Activated CD4-positive, alpha-beta T cell treated with anti-CD3 and anti-CD28 coated beads, Interleukin-2, amount 50 U/mL, for 4 hours (primary cell): ENCODE measurements around the gene KRT17.
"Not testable (repeated sequence)": the region's sequence is repeated elsewhere in the genome, so short reads cannot be mapped to it uniquely, and the experiment has no call there.

Experiments
- DNase-seq, 2 experiments: peaks; one replicate each; pipeline ENCODE4 v3.0.0-alpha.2; 2020

KRT17 gene

DNA sequence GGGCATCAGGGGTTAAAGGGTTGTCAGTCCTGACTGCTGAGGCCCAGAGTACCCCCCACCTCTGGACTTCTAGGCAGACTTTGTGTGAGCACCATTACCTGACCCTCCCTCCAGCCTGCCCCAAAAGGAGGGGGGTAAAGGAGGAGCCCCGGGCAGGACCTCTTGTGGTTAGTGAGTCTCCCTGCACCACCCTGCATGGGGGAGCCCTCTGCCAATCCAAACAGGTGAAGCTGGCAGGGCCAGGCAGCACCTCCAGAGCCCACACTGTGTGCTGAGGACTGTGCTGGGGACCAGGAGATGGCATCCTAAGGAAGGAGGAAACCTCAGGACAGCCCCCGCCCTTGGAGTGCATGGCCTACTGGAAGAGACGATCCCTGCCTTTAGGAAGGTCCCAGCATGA lies 35.1 kb downstream of the KRT17 start:
- no peak for DNase-seq

DNA sequence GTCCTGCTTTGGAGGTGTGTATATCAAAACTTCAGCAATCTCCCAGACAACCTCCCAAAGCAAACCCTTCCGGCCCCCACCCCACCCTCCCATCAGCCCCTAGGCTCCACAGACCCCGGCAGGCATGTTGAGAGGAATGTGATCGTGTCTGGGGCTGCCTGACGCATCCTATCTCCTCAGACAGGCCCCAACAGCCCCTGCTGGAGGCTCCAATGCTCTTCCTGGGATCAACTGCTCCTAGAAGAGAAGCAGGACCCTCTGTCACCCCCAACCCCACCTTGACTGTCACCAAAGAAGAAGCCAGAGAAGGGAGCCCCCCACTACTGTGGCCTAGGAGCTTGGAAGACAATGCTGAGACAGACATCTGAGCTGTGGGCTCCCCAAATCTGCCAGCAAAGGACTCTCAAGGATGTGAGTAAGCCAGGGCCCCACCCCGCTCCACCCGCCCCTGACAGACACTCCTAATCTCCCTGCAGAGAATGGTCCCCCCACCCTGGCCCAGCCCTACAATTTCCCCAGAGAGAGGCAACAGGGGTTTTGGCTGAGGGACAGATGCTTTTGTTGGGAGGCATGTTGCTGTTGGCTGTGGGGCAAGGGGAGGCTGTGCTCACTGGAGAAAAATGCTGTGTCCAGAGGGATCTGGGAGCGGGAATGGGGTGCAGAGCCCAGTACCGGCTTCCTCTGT lies 36.1 kb downstream of the KRT17 start:
- DNase-seq: no peak

DNA sequence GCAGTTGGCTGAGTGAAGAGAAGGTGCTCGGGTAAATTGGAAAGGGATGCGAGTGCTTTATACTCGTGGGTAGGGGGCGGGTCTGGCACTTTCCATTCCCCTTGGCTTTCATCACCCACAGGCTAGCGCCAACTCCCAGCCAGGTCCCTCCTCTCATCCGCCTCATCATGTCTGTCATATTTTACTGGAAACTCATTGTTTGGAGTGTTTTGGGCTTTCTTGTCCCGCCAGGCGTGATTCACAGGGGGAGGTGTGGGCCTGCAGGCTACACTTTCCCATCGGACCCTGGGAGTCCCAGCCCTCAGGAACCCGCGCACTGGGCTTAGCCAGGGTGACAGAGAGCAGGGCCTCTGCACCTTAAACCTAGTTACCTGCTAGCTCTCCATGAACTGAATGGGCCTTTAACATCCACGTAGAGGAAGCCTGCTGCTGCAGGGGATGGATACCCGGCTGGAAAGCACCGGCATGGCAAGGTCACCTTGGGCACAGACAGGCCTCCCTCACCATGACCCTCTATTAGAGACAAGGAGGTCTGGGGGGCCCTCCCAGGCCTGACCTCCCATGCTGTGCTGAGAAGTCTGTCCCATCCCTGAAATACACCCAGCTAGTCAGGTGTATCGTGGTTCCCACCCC lies 37.4 kb downstream of the KRT17 start, which contains the start of gene KRT14:
KRT14 (minus strand) TSS at position 33 of the 633 bp plus-strand sequence. CDS start 61 bp downstream, outside the sequence.
- no peak for DNase-seq

DNA sequence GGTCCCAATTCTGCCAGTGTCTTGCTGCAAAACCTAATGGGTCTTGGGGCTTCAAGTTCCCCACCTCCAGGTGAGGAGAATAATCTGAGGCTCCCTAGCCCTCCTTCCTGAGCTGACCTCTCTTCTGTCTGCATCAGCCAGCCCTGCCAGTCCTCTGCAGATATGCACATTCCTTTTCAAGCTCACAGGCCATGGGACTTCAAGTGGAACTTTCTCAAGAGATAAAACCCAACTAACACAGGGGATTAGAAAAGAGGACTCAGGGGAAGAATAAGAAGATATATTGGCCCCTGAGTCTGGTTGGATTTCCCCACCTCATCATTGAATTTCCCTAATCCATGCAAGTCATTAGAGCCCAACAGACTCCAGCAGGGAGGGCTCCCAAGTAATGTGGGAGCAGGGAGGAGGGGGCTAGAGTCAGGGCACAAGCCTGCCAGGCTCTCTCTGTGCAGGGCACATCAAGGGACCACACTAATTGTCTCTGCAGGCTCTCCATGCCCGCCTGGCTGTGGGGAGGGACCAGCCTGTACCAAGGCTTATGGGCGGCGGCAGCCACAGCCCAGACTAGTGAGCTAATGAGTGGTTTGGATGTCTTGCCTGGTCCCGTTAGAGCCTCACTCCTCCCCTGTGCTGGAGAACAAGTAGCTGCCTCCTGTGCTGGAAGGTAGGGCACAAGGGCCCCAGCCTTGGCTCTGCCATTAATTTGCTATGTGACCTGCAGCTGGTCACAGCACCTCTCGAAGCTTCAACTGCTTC lies 38.9 kb downstream of the KRT17 start:
- DNase-seq: no peak

DNA sequence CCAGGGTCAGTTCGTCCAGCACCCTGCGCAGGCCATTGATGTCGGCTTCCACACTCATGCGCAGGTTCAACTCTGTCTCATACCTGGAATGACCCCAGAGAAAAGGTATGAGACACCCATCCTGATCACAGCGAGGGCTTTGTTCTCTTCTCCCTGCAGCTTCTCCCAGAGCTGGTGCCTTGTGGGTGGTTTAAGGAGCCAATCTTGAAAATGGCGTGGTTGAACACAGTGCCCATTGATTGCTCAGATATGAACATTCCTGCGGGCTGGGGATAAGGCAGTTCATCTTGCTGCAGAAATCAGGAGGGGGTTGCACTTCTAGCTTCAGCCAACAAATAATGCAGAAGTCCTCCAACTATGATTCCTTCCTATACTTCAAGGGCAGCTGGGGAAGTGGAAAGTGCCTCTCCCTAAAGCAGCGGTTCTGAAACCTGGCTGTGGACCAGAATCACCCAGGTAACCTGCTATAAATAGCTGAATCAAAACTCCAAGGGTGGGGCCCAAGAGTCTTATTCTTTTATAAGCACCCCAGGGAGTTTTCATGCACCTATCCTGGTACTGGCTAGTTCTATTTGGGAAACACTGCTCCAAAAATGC lies 39.9 kb downstream of the KRT17 start:
- not testable (repeated sequence) for DNase-seq

DNA sequence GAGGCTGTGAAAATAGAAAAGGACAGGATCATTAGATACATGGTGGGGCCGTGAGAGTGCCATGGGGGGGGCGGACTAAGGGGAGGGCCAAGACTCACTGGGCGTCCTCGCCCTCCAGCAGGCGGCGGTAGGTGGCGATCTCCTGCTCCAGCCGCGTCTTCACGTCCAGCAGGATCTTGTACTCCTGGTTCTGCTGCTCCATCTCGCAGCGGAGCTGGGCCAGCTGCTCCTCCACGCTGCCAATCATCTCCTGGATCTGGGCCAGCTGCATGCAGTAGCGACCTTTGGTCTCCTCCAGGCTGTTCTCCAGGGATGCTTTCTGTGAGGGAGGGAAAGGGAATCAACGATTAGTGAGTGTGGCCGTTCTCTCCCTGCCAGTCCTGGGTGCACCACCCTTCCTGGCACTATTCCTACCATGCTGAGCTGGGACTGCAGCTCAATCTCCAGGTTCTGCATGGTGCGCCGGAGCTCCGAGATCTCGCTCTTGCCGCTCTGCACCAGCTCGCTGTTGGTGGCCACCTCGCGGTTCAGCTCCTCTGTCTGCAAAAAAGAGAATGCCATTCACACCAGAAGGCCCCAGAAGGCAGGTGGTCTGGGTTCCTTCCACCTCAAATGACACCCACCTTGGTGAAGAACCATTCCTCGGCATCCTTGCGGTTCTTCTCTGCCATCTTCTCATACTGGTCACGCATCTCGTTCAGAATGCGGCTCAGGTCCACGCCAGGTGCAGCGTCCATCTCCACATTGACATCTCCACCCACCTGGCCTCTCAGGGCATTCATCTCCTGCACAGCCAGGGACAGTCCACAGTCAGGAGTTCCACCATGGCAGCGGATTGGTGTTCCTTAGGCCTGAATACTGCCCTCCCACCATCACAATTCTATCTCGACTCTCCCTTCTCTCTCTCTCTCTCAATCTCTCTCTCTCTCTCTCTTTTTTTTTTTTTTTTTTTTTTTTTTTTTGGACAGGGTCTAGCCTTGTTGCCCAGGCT lies 40.9 kb downstream of the KRT17 start:
- no peak for DNase-seq

DNA sequence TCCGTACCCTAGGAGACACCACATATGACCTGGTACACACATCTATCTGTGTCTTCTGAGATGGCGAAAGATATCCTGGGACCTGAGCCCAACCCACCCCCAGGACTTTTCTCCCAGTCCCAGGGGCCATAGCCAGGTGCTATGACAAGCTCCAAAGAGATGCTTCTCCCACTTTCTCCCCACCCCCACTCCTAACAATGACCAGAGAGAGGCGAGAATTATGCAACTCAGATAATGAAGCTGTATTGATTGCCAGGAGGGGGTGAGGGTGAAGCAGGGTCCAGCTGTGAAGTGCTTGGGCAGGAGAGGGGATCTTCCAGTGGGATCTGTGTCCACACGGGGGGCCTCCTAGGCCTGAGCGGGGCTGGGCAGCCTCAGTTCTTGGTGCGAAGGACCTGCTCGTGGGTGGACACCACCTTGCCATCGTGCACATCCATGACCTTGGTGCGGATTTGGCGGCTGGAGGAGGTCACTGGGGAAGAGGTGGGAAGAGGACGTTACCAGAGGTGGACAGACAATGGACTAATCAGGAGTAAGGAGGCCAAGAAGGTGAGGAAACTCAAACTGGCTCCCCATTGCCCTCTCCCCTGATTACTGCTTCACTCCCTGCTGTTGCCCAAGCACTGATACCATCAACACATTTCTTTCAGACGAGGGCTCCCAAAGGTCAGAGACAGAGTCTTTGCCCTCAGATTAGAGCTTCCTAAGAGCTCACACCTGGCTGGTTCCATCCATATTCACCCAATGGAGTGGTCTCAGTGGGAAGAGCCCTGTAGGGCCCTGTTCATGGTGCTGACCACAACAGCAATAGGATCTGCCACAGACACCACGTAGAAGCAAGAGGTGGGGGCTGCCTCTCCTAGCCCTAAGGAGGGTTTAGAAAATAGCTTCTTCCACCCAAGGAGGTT lies 42.1 kb downstream of the KRT17 start:
- DNase-seq: not testable (repeated sequence)

DNA sequence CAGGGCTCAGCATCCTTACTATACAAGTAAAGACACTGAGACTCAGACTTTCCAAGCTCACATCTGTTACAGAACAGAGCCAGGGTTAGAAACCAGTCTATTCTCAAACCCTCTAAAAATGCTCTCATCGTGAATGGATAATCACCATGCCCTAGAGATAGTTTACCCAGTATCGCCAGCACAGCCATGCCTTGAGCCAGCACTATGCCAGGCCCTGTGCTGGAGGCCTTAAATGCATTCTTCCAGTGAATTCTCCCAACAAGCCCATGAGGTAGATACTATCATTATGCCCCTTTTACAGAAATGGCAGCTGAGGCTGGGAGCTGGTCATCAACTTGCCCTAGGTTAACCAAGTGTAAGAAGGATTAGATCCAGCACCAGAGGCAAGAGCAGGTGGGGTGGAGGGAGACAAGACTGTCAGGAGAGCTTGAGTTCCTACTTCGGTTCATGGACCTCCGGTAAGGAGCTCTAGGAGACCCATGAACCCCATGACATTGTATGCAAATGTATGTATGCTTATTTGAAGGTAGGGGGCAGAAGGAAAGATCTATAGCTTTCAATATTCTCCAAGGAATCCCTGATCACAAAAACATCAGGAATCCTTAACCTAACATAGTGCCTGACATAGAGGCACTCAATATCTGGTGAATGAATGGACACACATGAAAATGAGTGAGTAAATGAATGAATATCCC lies 42.9 kb downstream of the KRT17 start:
- no peak for DNase-seq

DNA sequence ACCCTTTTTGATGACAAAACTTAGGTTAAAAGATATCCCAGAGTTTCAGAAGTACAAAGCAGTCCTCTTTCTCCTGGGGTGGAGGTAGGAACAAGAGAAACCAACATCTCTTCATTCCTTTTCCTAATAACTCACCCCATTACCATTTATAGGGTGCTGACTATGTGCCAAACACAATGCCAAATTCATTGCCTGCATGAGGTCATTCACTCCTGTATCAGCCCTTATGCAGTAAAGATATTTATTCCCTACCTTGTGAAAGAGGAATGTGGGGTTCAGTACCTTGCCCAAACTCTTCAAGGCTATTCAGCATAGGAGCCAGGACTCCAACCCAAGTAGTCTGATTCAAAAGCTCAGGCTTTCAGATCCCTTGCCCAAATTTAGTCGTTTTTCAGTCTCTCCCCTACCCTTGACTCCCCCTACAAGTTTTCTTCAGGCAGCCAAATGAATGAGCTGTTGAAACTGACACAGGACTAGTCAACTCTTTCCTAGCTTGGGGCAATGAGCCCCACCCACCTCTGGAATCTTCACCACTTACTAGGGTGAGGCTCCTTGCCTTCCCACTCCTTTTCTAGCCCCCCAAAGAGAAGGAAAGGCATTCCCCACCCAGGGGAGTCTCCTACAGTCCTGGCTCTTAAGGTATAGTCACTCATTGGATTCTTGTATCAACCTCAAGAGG lies 43.5 kb downstream of the KRT17 start:
- DNase-seq: no peak

DNA sequence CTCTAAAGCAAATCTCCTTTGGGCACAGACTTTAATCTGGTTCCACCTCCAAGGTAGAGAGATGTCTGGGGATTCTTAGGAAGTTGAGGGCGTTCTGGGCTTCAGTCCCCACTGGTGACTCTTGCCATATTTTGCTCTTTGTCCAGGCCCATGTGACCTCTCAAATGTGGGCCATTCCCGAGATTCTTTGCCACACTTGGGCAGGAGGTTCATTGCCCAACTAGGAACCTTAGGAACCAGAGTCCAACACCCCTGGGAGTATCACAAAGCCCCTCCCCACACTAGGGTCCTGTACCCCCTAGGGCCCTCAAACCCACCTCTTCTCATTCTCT lies 44.2 kb downstream of the KRT17 start:
- DNase-seq: no peak

DNA sequence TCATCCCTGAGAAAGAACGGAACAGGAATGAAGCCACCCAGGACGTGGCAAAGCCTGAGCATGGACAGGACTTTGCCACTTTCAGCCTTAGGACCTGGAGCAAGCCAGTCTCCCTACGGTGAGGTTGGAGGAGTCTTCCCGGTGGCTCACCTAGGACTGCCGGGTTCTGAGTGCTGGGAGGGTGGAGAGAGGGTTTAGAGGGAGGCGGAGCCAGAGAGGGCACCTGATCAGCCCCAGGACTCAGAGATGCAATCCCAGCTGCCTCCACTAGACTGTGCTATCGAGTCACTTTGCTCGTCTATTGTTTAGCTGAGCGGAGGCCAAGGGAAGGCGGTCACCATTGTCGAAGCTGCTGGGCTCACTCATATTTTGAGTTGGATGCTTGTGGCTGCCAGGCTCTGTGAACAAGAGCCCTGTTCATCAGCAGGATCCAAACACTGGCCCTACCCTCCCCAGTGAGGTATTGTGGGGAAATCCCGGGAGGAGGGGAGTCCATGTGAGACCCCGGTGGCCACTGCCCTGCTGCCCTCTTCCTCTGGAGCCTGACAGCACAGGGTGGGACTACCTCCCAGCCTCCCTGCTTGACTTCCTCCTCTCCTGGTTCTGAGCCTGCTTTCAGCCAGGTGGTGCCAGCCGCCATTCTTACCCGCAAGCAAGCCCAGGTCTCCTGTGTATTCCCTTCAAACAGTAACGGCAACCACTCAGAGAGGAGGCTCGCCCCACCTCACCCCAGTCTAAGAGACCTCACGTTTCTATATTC lies 44.7 kb downstream of the KRT17 start:
- peak; percentile 48 to 49 for DNase-seq

DNA sequence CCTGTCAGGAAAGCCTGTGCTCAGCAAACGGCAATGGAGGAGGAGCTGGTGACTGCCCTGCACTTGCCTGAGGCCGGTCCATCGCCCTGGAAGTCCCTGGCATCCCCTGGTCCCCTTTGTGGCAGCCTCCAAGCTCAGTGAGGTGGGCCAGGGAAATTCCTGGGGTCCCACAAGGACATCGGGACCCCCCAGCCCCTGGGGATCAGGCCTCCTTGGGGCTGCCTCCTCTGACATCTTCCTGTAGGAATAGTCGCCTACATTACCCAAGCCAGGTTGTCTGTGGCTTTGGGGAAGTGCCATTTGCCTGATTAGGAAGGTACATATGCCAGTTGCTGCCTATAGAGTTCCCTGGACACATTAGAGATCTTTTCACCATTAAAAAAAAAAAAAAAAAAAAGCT lies 45.4 kb downstream of the KRT17 start:
- DNase-seq: no peak

DNA sequence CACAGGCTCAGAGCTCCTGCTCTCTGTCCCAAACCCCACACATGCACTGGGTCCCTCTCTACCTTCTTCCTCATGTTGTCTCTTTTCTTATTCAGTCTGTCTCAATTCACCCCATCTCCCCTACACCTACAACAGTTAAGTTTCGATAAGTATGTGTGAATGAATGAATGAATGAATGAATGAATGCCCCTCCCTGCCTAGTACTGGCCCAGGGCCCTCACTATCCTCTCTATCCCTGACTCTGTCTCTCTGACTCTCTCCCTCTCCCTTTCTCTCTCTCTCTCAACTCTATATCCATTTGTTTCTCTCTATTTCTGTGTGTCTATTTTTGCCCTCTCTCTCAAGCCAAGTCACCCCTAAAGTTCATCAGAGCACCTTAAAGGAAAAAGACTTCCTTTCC lies 45.8 kb downstream of the KRT17 start:
- no peak for DNase-seq

DNA sequence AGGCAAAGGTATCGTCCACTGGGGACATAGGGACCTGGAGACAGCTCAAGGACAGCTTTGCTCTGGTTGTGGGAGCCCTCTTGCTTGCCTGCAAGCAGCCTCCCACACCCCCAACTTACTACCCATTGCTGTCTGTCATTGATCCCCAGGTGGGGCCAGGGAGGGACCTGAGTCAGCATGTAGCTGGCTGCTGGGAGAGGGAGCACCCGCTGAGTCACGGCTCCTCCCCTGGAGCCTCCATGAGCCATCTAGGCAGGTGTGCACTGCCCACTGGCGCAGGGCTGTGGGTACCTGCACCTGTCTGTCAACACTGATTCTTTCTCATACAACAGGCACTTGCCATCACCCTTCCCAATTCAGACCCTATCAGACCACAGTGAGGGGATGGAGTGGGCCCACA lies 47.6 kb downstream of the KRT17 start:
- not testable (repeated sequence) for DNase-seq

DNA sequence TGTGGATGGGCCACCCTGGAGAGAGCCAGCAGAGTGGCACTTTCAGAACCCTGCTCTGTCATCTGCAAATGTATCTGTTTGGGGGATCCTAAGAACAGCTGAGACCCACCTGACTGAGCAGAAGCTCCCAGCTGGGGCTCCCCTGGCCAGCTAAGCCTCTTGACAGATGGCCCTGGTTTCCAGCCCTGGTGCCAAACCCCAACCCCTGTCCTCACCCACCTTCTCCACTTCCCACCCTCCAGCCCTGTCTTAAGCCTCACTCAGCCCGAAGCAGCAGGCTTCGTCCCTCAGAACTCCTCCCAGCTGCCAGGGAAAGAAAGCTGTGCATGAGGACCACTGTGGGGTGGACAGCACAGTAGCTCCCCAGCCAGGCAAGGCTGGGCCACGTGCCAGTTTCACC lies 49.0 kb downstream of the KRT17 start:
- no peak for DNase-seq

DNA sequence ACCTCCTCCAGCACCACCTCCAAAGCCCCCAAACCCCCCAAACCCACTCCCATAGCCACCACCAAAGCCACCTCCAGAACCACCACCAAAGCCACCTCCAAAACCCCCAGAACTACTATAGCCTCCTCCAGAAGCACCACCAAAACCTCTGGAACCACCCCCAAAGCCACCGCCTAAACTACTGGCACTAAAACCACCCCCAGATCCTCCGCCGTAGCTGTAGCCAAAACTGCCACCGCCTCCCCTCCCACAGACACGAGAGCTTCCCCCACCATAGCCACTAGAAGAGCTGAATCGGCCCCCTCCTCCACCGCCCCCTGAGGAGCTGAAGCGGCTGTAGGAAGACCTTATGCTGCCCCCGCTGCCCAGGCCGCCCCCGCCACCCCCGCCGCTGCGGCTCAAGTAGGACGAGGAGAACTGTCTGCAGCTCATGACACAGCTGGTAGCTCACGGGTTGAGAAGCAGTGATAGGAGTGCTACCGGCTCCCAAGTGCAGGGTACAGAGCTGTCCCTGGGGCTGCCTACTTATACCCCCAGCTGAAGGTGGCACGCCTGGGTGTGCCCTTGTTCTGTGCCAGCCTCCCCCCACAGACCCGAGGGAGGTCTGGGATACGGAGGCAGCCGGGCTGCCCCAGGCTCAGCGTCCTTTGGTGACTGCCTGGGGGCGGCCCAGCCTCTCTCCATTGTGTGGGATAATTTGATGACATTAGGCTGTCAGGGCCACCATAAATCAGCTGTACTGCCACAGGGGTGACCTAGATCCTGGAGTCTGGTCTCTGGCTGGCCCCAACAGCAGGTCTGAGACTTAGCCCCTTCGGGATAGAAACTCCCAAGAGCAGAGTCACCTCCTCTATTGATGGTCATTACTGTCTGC lies 52.6 kb downstream of the KRT17 start, which contains the start of gene KRT9:
KRT9 (minus strand) TSS at position 499 of the 874 bp plus-strand sequence; CDS start at position 432, 67 bp downstream.
- no peak for DNase-seq
